ENCODE results near the gene PLA2G6. TPM values are rescaled to one million over a fixed set of nuclear protein-coding genes. Genes with fewer than 3 reads are reported as not detected.

PLA2G6 gene
- total RNA-seq, 2 experiments from 2014 or later, result 52.4 to 53.6 TPM

DNA sequence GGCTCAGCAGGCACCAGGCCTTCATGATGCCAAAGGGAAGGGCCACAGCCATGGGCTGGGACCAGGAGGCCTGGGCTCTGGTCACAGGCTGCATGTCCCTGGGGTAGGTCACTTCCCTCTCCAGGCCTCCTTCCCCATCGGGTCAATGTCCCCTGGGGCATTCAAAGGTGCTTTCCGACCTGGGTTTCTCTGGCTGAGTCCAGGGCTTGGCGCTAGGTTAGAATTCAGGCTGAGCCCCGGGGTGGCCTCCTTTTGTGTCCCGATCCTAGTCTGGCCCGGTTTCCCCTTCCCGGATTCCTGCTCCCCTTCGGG, 32.3 kb upstream of the PLA2G6 start:
- POLR2A ChIA-PET, result interaction anchor here (1.6 kb wide), 1 partner anchor 12 kb away, joined by 4 read pairs; the partner anchor contains the start of gene MAFF
- Mint-ChIP-seq H3K27me3 (no peaks in the 10 kb centered on the region), H3K4me3 (peak overlapping the region; percentile 24), H3K9me3 (no peaks in the 10 kb centered on the region), H3K36me3 (ENCODE audit: low read depth) (peaks cover 20% of the 10 kb centered on the region), H3K4me1 (ENCODE audit: low read depth) (peaks cover 26% of the 10 kb centered on the region), H3K27ac (no peak overlapping the region)
- ATAC-seq (no peak), DNase-seq (no peak)
- TF ChIP-seq, protein P1, sequence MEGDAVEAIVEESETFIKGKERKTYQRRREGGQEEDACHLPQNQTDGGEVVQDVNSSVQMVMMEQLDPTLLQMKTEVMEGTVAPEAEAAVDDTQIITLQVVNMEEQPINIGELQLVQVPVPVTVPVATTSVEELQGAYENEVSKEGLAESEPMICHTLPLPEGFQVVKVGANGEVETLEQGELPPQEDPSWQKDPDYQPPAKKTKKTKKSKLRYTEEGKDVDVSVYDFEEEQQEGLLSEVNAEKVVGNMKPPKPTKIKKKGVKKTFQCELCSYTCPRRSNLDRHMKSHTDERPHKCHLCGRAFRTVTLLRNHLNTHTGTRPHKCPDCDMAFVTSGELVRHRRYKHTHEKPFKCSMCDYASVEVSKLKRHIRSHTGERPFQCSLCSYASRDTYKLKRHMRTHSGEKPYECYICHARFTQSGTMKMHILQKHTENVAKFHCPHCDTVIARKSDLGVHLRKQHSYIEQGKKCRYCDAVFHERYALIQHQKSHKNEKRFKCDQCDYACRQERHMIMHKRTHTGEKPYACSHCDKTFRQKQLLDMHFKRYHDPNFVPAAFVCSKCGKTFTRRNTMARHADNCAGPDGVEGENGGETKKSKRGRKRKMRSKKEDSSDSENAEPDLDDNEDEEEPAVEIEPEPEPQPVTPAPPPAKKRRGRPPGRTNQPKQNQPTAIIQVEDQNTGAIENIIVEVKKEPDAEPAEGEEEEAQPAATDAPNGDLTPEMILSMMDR (IDR thresholded peaks at IDR 0.05), result no peak
- CTCF ChIA-PET, result no interaction called here
- intact Hi-C loops (cut with micrococcal nuclease), result no loop called here

DNA sequence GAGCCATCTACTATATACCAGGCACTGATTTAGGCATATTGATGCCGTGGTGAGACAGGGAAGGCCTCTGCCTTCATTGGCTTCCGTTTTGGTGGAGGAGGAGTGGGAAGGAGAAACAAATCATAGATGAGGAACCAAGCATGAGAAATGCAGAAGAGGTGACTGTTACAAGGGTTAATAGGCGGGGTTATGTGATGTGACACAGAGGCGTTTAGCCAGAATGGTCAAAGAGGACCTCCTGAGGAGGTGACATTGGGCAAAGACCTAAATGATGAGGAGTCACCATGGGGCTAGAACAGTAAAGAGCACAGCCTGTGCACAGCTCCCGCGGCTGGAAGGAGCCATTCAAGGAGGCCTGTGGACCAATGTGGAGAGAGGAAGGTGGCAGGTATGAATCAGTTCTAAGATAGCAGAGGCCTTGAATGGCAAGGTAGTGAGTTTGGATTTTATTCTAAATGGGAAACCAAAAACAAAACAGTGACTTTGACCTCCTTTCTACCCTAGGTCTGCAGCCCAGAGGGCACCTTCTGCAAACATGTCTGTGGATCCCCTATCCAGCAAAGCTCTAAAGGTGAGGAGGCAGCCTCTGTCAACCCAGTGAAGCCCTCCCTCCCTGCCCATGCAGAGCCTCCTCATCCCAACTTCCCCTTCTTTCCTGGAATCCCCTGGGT, 31.8 kb upstream of the PLA2G6 start:
- no peak overlapping the region for H3K4me3 Mint-ChIP-seq
- peaks cover 26% of the 10 kb centered on the region for H3K4me1 Mint-ChIP-seq (ENCODE audit: low read depth)
- intact Hi-C loops (cut with micrococcal nuclease), result no loop called here
- H3K9me3 Mint-ChIP-seq, result no peaks in the 10 kb centered on the region
- peak overlapping the region; percentile 1 for H3K27ac Mint-ChIP-seq
- no peaks in the 10 kb centered on the region for H3K27me3 Mint-ChIP-seq
- POLR2A ChIA-PET, result no interaction called here
- CTCF ChIA-PET, result interaction anchor here (1.1 kb wide), 1 partner anchor 141 kb away, joined by 3 read pairs; no protein-coding TSS in a partner anchor
- TF ChIP-seq, protein P1 (IDR thresholded peaks at IDR 0.05), result no peak
- ATAC-seq, result no peak
- H3K36me3 Mint-ChIP-seq (ENCODE audit: low read depth), result peaks cover 20% of the 10 kb centered on the region
- no peak for DNase-seq

DNA sequence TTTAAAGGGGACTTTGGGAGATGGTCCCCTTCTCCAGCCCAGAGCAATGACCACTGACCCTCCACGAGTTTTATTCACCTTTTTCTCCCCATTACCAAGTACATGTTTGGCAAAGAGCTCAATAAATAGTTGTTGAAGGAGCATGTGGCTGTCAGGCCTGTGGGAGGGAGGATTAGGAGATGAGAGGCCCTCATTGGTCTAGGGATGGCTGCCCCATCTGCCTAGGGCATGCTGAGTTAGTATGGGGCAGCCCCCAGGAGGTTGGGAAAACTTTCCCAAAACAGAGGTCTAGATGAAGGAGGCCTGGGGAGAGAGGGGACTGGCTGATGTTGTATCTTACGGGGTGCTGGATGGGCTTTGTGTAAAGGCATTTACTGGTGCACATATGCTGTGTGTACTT, 30.8 kb upstream of the PLA2G6 start:
- no peak overlapping the region for H3K4me3 Mint-ChIP-seq
- H3K27ac Mint-ChIP-seq, result no peak overlapping the region
- ATAC-seq (no peak), DNase-seq (no peak)
- intact Hi-C loops (cut with micrococcal nuclease), result no loop called here
- POLR2A ChIA-PET, result interaction anchor here (1.0 to 1.7 kb wide), 2 partner anchors 9 to 11 kb away, joined by 3 to 7 read pairs; partner anchors contain the start of gene MAFF
- H3K4me1 Mint-ChIP-seq (ENCODE audit: low read depth), result peaks cover 23% of the 10 kb centered on the region
- H3K36me3 Mint-ChIP-seq (ENCODE audit: low read depth), result peaks cover 20% of the 10 kb centered on the region
- CTCF ChIA-PET, result interaction anchor here (0.8 to 1.1 kb wide), 2 partner anchors 15 to 142 kb away, joined by 3 read pairs; no protein-coding TSS in a partner anchor
- H3K9me3 Mint-ChIP-seq, result no peaks in the 10 kb centered on the region
- TF ChIP-seq, protein P1 (IDR thresholded peaks at IDR 0.05), result no peak
- H3K27me3 Mint-ChIP-seq, result no peaks in the 10 kb centered on the region

DNA sequence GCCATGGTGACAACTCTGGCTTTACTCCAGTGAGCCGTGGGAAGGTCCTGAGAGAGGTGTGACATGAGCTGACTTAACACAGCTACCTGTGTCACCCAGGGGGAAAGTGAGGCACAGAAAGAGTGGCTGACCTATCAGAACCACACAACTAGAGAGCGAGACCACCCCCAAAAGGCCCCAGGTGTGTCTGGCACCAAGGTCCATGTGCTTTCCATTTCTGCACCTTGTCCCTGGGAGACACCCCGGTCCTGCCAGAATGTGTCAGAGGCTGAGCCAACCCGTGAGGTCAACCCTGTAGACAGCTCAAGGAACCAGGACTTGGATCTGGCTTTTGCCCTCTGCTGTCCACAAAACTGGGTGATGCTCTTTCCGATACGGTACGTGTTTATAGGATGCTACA, 29.9 kb upstream of the PLA2G6 start:
- DNase-seq, result no peak
- no peak for ATAC-seq
- Mint-ChIP-seq H3K4me1 (ENCODE audit: low read depth) (peaks cover 23% of the 10 kb centered on the region), H3K27me3 (no peaks in the 10 kb centered on the region), H3K27ac (no peak overlapping the region), H3K36me3 (ENCODE audit: low read depth) (peaks cover 20% of the 10 kb centered on the region), H3K9me3 (no peaks in the 10 kb centered on the region), H3K4me3 (no peak overlapping the region)
- intact Hi-C loops (cut with micrococcal nuclease), result no loop called here
- ChIA-PET CTCF (interaction anchor here (0.8 to 0.9 kb wide), 2 partner anchors 14 to 160 kb away, joined by 3 read pairs; no protein-coding TSS in a partner anchor), POLR2A (interaction anchor here (1.0 to 1.7 kb wide), 2 partner anchors 8 to 10 kb away, joined by 3 to 7 read pairs; partner anchors contain the start of gene MAFF)
- TF ChIP-seq, protein P1 (IDR thresholded peaks at IDR 0.05), result no peak

DNA sequence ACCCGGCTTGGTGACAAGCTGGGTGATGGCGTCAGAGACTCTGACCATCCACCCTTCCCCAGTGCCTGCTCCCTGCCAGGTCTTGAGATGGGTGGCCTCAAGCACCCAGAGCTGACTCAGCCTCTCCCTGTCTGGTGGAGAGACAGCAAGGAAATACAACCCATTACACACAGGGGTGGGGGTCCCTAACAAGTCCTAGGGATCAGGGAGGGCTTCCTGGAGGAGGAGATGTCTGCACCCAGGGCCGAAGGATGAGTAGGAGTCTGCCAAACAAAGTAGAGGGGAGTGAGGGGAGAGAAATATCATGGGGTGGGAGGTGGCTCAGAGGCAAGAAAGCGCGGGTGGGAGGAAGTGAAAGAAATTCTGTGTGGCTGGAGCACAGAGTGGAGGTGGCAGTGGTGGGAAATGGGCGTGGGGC, 26.9 kb upstream of the PLA2G6 start:
- Mint-ChIP-seq H3K4me3 (no peak overlapping the region), H3K27ac (no peak overlapping the region), H3K27me3 (no peaks in the 10 kb centered on the region), H3K4me1 (ENCODE audit: low read depth) (peaks cover 40% of the 10 kb centered on the region), H3K36me3 (ENCODE audit: low read depth) (peaks cover 8% of the 10 kb centered on the region), H3K9me3 (no peaks in the 10 kb centered on the region)
- intact Hi-C loops (cut with micrococcal nuclease), result no loop called here
- TF ChIP-seq, protein P1 (IDR thresholded peaks at IDR 0.05), result no peak
- ATAC-seq (no peak), DNase-seq (no peak)
- POLR2A ChIA-PET, result no interaction called here
- CTCF ChIA-PET, result no interaction called here

All from activated CD8-positive, alpha-beta T cell treated with anti-CD3 and anti-CD28 coated beads for 36 hours (primary cell).